Progenitor cell of endocrine pancreas (in vitro differentiated cells): ENCODE data around the gene QRFP. TPM values are rescaled to one million over a fixed set of nuclear protein-coding genes. Genes with fewer than 3 reads are reported as not detected.

Source experiments
- DNase-seq: peaks from one replicate; pipeline ENCODE4 v3.0.0; 2021; ENCODE audit warnings: low spot score; ENCODE audit not compliant: unreplicated experiment
- H3K27ac Mint-ChIP-seq: 2 replicates; pipeline ENCODE4 v1.8.0; 2021; ENCODE audit warnings: mild to moderate bottlenecking, moderate library complexity, mixed read lengths
- H3K27me3 Mint-ChIP-seq: 2 replicates; pipeline ENCODE4 v1.8.0; 2021; ENCODE audit warnings: mixed read lengths
- H3K36me3 Mint-ChIP-seq: 2 replicates; pipeline ENCODE4 v1.8.0; 2022; ENCODE audit warnings: mixed read lengths; ENCODE audit not compliant: insufficient read depth
- H3K4me1 Mint-ChIP-seq: 2 replicates; pipeline ENCODE4 v1.8.0; 2021; ENCODE audit warnings: low read depth, mixed read lengths
- H3K4me3 Mint-ChIP-seq: 2 replicates; pipeline ENCODE4 v1.8.0; 2021; ENCODE audit warnings: low read depth, mild to moderate bottlenecking, moderate library complexity, mixed read lengths
- H3K9me3 Mint-ChIP-seq: 2 replicates; pipeline ENCODE4 v1.8.0; 2021; ENCODE audit warnings: low read depth, mixed read lengths
- CTCF ChIP-seq: fragments of 200-600 bp; sonication (generic); IDR thresholded peaks from one replicate; pipeline ENCODE4 v1.5.0; 2021; ENCODE audit warnings: antibody characterized with exemption, mild to moderate bottlenecking; ENCODE audit not compliant: unreplicated experiment
- total RNA-seq: library from RNA; stranded (reverse); gene quantifications from 2 replicates; pipeline ENCODE4 v1.2.1, GENCODE V29; 2021

QRFP gene
- total RNA-seq, 1 donor from 2014 or later = not detected

DNA sequence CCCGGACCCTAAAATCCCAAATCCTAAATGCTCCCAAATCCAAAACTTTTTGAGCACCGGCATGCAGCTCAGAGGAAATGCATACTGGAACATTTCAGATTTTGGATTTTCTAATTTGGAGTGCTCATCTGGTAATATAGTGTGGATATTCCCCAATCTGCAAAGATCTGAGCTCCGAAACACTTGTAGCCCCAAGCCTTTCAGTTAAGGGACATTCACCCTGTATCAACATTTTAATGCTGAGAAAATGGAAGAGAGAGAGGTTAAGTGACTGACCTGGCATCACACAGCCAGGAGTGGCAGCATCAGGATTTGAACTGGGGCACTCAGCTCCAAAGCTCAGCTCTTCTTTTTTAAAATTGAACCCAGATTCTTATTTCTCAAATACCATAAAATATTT lies 30.7 kb downstream of the QRFP start:
- peaks cover 27% of the 10 kb centered on the region for H3K36me3 Mint-ChIP-seq
- no peaks in the 10 kb centered on the region for H3K9me3 Mint-ChIP-seq
- H3K27me3 Mint-ChIP-seq = no peaks in the 10 kb centered on the region
- DNase-seq = no peak
- peaks cover 8% of the 10 kb centered on the region for H3K4me1 Mint-ChIP-seq
- H3K27ac Mint-ChIP-seq = no peak overlapping the region
- no peak for TF ChIP-seq CTCF
- no peak overlapping the region for H3K4me3 Mint-ChIP-seq

GRCh38 chr9:130864541-130864940 lies 32.1 kb downstream of the QRFP start:
- H3K4me3 Mint-ChIP-seq = no peak overlapping the region
- no peak overlapping the region for H3K27ac Mint-ChIP-seq
- H3K27me3 Mint-ChIP-seq = no peaks in the 10 kb centered on the region
- DNase-seq = no peak
- H3K4me1 Mint-ChIP-seq = peaks cover 8% of the 10 kb centered on the region
- H3K9me3 Mint-ChIP-seq = no peaks in the 10 kb centered on the region
- H3K36me3 Mint-ChIP-seq = peaks cover 31% of the 10 kb centered on the region
- TF ChIP-seq CTCF = no peak

GRCh38 chr9:130862747-130863146 lies 33.9 kb downstream of the QRFP start:
- Mint-ChIP-seq H3K4me1 (peaks cover 18% of the 10 kb centered on the region), H3K9me3 (no peaks in the 10 kb centered on the region), H3K36me3 (peaks cover 29% of the 10 kb centered on the region), H3K27ac (no peak overlapping the region), H3K4me3 (no peak overlapping the region), H3K27me3 (no peaks in the 10 kb centered on the region)
- TF ChIP-seq CTCF = no peak
- DNase-seq = no peak

GRCh38 chr9:130862217-130862616 lies 34.4 kb downstream of the QRFP start:
- no peak for TF ChIP-seq CTCF
- H3K9me3 Mint-ChIP-seq = no peaks in the 10 kb centered on the region

DNA sequence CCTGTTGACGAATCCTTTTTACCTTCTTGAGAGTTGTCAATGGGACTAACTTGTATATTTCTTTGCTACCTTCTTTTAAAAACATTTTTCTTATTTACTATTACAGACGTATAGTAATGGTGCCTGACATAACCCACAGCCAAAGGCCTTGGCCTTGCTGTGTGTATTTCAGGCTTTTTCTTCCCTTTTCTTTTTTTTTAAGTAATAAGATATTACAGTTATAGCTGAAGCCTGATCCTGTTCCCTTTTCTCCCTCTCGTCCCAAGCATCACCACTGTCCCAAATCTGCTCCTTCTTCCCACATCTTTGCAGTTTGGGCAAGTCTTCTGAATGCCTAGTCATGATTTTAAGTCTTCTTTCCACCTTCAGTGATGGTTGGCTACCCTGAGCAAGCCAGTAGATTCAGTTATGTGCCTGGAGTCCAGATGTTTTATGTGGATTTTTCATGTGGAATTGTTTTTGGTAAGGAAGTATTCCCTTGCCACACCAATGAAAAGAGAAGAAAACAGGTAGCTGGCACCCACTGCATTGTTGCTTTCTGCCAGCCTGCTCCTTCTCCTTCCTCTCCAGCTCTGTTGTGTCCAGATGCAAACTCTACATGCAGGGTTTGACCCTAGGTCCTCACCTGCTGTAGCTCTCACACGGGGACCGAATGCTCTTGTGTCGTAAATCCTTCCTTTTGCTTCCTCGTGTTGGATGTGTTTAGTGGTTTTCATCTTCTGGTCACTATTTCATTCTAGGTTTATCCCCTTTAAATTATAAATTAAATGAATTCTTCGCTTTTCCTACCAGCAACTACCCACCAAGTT lies 35.0 kb downstream of the QRFP start:
- H3K36me3 Mint-ChIP-seq = peaks cover 30% of the 10 kb centered on the region
- H3K27me3 Mint-ChIP-seq = no peaks in the 10 kb centered on the region
- H3K9me3 Mint-ChIP-seq = no peaks in the 10 kb centered on the region
- TF ChIP-seq CTCF = no peak
- H3K27ac Mint-ChIP-seq = no peak overlapping the region
- H3K4me3 Mint-ChIP-seq = no peak overlapping the region
- DNase-seq = no peak
- H3K4me1 Mint-ChIP-seq = peaks cover 18% of the 10 kb centered on the region

More at GRCh38 chr9:130862217-130862616, 34.4 kb downstream of the QRFP start:
- no peaks in the 10 kb centered on the region for H3K27me3 Mint-ChIP-seq
- H3K36me3 Mint-ChIP-seq = peaks cover 32% of the 10 kb centered on the region
- DNase-seq = no peak
- H3K4me3 Mint-ChIP-seq = no peak overlapping the region
- H3K27ac Mint-ChIP-seq = peak overlapping the region; percentile 26
- H3K4me1 Mint-ChIP-seq = peaks cover 18% of the 10 kb centered on the region
